DMS 273 treated with DMSO at 0.1 percent for 48 hours (cell line): ENCODE measurements around the gene ATXN7L1.
A peak's percentile ranks its signal among the peaks of the same experiment; 100 is the strongest.

Source experiments
- DNase-seq: peaks from one replicate; lab custom pipeline; 2025; lab: John Stamatoyannopoulos, UW

ATXN7L1 gene

DNA sequence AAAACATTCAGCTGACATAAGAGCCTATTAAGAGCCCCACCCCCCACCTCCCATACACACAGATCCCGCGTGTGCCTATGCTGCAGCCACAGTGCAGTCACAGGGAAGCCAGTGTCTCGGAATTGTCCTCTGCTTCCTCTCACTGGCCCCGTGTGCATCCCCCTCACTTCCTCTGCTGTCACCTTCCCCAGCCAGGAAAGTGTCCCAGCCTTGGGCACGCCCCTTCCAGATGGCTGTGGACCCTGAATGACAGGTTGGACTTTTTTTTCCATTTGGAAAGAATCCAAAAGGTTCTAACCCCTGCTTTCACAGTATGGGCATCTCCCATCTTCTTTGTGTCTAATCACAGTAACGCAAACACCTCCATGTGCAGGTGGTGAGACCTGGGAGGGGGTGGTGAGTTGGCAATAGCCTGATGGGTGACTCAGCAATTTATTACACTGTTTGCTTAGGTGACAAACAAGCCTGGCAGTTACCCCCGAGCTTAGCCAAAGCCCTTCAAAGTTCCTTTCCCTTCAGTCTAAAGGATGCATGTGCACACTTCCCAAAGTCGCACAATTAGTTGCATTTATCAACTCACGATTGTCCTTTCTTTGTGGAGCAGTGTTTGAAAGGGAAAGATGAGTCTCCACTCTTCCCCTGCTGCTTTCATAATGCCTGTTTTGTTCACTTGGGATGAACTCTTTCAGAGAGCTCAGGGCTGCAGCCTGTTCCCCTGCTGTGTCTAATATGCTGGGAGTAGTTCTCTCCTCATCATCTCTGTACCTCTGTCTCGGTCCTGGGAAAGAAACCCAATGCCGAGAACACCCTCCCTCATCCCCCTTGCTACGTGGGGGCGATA lies 227.6 kb downstream of the ATXN7L1 start:
- peak; percentile 26 for DNase-seq

DNA sequence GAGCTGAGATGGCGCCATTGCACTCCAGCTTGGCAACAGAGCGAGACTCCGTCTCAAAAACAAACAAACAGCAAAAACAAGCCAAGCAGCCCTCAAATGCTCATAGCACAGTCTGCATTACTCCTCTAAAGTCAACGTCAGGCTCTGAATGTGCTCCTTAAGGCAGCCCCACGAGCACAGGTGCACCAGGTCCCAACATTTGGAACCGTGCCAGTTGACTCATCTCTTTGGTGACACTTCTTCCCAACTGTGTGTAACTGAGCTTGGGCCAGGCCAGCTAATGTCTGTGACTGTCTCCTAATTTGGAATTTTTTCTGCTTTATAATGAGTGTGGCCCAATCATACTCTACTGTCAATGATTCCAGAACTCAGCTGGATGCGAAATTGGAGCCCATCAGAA lies 228.8 kb downstream of the ATXN7L1 start:
- DNase-seq = no peak

DNA sequence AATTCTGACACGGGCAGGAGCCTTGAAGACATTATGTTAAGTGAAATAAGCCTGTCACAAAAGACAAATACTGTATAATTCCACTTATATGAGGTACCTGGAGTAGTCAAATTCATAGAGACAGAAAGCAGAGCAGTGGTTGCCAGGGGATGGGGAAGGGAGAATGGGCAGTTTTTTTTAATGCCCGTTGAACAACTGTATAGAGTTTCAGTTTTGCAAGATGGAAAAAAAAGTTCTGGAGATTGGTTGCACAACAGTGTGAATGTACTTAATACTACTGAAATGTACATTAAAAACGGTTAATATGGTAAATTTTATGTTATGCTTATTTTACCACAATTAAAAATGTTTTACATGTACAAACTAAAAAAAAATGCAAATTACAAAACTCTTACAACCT lies 231.5 kb downstream of the ATXN7L1 start:
- DNase-seq = no peak

DNA sequence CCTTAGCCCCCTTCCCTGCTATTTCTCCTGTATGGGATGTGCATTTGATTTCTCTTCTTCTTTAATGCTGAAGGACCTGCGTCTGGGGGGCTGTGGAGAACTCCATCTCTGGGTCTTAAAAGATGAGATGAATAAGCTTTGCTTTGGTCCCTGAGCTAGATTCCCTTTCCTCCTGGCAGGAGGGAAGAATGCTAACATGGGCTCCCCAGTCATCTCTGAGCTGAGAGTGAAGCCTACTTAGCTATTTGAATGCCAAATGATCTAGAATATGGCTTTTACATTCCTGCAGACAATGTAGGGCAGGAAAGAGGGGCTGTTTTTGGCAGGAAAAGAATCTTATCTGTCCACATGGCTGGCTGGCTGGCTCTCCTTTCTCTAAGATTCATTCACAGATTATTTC lies 232.5 kb downstream of the ATXN7L1 start:
- DNase-seq = no peak

DNA sequence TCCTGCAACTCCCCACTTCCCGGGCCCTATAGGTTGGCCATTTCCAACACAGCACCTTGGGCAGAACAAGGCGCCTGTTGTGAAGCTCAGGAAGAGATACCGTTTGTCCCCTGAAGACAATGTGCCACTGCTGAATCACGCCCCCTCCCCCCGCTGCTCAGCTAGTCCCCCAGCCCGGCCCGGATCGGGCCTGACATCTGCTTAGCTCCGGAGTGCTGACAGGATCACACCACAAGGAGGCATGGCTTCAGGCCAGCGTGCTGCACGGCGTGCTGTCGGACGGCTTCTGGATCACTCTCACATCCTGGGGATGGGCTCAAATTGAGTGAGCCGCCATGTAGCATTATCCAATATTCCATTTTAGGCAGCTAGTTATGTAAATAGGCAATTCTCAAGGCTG lies 233.0 kb downstream of the ATXN7L1 start:
- peak; percentile 68 for DNase-seq

DNA sequence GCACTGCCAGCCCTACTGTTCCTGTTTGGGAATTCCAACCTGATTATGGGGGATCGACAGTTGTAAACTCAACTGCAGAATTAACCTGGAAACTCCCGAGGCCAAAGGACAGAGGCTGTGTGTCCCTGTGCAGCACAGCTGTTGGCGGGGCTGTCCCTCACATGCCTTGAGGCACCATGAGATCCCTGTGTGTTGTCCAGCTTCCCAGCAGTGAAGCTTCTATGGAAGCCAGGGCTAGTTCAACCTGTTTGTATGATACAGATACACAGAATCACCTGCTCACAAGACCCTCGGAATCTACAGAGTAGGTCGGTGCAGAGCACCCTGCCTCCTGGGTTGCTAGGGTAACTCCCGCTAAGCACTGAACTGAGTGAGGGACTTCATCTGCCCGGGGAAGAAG lies 234.1 kb downstream of the ATXN7L1 start:
- no peak for DNase-seq

DNA sequence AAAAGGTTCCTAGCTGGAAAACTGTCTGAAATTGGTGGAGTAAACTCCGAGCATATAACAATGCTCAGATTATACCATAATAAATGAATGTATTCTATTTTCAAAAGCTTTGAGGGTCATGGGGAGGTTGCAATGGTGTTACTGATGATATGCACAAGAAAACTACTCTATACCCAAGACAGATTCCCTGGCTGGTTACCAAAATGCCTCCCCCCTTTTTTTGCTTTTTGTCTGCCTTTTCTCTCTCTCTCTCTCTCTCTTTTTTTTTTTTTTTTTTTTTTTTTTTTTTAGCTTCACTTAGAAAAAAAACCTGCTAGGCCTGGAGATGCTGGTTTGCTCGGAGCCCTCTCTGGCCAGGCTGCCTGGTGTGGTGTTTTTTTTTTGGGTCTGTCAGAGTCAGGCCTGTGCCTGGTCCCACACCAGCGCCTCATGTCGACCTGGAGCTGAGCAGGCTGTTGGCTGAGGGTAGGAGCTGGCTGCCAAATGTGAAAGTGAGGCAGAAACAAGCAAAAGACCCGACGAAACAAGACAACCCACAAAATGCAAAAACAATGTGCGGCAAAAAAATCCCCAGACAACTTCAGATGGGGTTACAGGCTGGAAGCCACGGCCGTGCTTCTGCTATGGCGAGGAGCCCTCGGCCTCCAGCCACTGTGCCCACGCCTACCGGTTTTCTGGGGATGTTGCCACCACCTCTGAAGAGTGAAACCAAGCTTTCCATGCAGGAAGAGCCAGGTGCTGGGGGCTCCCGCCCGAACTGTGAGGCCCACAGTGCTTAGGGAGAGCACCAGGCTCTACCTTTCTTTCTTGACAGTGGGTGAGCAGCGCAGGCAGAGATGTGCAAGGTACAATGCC lies 235.2 kb downstream of the ATXN7L1 start:
- no peak for DNase-seq

DNA sequence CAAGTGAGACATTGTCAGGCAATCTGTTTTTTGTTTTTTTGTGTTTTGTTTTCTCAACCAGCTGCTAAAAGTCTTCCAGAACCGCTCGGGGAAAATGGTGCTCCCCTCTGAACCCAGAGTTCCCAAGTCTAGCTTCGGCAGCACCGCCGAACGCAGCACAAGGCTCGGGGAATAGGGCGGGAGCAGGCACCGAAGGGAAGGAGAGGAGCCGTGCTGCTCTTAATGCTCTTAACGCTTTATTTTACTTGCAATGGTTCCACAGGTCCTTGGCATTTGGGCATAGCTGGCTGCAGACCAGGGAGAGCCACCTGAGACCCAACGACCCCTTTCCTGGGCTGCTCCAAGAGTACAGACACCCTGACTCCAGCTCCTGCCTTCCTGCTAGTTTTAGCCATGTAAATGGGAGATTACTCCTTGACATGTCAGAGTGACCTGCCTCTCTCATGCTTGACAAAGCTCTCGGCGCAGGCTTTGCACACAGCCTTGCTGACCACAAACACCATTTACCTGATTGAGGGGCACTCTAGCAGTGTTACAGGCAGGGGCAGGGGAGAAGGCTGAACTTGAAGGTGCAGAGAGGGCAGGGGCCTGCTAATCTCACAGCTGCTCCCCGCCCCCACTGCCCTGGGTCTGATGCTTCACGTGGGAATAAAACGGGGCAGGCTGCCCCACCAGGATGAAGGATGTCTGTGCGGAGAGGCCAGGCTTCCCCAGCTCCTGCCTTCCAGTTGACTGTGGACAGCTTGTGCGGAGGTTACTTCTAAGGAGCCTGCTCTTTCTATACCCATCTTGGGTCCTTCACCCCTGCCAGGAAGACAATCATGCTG lies 236.5 kb downstream of the ATXN7L1 start:
- no peak for DNase-seq

DNA sequence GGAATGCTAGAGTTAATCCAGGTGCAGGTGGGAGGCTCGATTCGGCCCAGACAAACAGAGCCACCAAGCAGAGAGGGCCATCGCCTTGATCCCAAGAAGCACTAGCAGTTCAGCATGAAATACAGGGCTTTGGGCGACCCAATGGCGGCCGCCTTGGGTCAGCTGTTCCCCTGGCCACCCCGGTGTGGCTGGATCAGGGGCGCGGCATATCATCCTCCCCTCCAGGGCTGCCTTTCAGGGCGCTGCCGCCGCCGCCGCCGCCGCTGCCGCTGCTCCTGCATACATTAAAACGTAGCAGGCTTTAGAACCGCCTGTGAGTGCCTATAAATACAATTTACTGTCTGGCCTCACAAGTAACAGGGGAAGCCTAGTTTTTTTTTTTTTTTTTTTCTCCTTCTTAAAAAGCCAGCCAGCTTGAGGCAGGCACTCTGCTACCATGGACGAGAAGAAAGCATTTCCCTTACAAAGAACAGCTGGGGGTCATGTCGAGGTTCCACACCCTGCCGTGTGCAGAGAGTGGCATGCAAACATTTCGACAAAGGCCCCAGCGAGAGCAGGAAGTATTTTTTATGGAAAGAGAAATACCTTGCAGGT lies 237.4 kb downstream of the ATXN7L1 start:
- no peak for DNase-seq

DNA sequence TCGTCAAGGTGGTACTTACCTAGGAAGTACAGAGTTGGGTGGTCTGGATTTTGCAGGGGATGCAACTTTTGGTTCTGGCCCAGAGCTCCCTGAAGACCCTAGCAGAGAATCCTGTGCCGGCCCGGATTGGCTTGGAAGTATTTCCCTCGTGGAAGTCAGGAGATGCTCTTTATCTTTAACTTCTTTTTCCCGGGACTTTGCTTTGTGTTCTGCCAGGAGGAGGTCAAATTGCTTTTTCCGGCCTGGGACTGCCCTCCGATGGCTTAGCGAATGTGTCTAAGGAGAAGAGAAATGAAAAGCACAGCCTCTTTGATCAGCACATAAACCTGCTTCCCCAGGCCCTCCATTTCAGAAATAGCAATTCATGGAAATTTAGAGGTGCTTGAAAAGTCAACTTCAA lies 238.1 kb downstream of the ATXN7L1 start:
- no peak for DNase-seq

DNA sequence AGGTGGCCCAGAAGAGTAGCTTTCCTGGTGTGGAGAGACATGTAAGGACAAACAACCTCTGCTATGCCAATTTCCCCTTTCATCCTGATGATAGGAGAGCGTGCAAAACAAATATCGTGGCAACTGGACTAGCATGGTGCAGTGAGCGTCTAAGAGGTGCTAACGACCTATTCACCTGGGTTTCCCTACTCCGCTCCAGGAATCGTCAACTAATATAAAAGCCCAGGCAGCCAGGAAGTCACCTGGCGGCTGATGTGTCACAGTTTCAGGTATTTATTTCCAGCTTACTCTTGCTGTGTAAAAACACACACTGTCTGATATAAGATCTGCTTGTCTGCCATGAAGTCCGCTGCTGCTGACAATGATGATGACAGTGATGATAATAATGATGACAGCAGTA lies 238.6 kb downstream of the ATXN7L1 start:
- DNase-seq = no peak

DNA sequence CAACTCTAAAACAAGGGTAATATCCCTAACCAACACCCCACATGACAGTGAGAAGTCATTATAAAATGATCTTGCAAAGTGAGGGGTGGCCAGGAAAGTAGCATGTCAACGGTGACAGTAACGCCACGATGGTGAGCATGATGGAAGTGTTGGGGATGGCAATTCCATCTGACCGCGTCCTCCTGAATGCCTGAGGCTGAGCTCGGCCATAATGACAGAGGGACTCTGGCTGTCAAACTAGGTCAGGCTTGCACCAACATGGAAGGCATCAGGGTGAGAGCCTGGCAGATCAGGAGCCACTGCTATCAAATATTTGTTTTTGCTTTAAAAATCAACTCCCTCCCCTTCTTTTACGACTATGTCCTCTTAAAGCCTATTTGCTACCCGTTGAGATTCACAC lies 239.4 kb downstream of the ATXN7L1 start:
- no peak for DNase-seq

DNA sequence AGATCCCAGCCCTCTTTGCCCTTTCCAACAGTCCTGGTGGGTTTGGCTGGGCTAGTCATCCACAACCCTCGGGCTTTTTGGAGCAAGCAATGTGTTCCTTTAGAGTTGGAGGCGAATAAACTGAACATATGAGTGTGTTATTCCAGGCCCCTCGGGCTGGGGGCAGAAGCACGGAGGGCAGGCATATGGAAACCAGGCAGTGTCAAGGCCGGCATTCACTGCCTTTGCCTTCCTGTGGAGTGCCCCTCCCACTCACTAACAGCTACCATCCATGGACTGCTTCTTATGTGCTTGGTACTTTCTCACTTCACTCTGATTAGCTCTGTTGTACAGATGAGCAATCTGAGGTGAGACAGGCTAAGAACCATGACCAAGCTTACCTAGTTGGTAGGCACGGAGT lies 241.2 kb downstream of the ATXN7L1 start:
- no peak for DNase-seq

DNA sequence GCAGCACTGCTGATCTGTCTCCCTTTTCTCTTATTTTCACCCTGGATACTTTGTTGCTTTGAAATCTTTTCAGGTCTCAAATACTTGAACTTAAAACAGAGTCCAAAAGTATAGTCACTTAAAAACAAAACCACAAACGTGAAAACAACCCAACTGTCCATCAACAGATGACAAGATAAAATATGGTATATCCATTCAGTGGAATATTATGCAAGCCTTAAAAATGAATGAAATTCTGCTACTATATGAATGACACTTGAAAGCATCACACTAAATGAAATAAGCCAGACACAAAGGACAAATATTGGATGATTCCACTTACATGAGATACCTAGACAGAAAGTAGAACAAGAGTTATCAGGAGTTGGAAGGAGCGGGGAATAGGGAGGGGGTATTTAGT lies 250.4 kb downstream of the ATXN7L1 start:
- no peak for DNase-seq

DNA sequence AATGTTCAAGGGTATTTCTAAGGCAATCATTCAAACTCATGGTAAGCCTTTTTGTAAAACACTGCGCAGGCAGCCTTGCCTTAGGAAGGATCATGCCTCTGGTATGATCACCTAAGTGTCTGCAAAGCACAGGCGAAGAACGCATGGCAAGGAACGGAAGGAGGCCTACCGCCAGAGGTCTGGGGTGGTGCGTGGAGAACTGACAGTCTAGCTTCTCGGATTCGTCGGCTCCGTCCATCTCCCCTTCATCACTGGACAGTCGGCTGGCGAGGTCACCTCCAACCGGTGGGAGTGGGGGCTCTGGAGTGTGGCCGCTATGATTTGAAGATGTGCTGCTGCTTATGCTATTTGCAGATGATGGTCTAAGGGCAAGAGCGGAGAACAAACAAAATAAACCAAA lies 252.5 kb downstream of the ATXN7L1 start:
- no peak for DNase-seq

DNA sequence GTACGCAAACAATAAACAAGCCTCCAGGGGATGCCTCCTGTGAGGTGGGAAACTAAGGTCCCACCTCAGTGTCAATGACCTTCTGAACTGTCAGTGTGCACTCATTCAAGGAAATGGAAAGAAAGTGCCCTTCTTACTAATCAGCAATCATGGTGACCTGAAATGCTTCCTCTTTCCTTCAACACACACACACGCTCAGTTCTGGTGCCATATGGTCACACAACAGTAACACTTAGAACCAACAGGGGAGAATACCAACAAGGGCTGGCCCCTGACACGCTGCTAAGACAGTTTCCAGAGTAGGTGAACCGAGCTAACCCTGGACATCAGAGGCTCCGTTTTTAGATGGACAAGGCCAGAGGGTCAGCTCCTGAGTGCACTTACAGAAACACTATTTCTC lies 253.0 kb downstream of the ATXN7L1 start:
- no peak for DNase-seq

DNA sequence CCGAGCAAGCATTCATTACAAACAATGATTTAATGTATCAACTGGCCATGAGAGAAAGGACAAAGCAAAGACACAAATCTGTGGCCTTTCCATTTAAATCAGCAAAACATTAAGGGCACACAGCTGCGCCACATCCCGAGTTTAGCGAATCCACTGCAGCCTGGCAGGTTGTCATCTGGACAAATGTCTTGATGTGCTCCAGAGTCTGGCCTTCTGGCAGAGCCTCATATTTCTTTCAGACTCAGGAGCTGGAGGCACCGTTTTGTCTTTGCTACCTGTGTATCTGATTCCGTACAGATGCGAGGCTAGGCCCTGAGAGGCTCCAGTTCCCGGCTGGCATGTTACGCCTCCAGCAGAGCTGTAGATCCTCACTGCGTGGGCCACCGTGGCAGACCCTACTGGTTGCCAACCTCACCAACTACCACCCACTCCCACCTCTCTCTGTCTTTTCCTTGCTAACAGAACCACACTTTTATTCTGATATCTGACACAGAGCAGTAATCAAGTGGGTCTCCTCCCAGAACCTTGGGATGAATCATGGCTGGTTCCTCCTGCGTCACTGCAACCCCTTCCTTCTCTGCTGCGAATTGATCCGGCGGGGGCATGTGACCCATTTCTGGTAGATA lies 254.2 kb downstream of the ATXN7L1 start:
- DNase-seq = no peak

DNA sequence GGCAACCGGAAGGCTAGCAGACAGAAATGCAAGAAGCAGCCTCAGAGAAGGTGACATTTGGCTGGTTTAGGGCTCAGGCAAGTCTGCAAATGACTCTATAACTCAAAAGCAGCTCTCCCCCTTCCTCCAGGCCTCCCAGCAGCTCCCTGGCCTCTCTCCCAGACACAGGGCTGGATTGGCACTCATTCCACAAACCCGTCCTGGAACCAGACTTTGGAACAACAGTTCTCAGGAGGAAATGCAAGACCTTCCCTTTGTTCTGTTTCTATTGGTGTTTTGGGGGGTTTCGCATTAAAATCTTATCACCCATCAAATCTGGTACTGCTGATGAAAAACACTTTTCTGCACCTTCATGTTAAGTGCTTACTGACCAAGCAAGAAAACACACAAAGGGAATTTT lies 254.8 kb downstream of the ATXN7L1 start:
- no peak for DNase-seq

DNA sequence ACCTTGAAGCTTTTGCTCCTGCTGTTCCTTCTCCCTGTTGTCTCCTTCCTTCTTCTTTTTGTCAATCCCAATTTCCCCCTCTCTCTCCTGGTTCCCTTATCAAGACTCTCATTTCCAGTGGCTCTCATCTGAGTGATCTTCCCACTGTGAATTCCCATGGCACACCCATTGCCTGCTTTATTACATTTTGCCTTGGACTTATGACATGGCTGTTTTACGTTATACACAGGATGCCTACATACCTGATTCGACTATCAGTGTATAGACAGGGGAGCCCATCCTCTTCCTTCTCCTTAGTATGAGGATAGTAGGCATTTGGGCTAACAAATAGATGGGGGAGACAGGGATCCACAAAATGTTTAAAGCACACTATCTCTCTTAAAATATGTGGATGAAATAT lies 255.2 kb downstream of the ATXN7L1 start:
- no peak for DNase-seq

DNA sequence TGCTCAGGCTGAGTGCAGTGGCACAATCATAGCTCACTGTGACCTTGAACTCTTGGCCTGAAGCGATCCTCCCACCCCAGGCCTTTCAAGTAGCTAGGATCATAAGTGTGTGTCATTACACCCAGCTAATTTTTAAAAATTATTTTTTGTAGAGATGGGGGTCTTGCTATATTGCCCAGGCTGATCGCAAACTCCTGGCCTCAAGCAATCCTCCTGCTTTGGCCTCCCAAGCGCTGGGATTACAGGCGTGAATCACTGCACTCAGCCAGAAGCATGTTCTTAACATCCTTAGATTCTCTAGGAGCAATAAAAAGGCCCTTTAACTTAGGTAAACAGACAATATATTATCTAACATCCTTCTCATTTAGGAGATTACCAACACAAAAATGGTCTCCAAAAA lies 256.8 kb downstream of the ATXN7L1 start:
- DNase-seq = no peak

DNA sequence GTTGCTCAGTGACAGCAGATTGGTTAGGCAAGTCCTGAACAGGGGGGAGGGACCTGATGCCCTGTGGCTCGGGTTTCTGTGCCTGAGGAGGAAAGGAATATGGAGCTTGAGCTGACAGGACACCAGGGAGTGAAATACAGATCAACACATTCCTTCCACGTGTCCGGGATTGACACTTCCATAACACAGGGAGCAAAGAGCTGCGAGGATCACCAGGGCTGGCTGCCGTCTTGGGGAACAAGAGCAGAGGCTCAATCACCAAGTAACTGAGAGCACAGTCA lies 258.4 kb downstream of the ATXN7L1 start:
- peak; percentile 49 for DNase-seq
